ENCODE measurements around the gene NRG2.

The NRG2 gene

GRCh38 chr5:140025736-140026135, 17.4 kb downstream of the NRG2 start:
- 77 to 90% methylated on average over 3 of the region's 3 CpGs for WGBS, 2 experiments
- peaks cover 14% of the 10 kb centered on the region for H3K27me3 ChIP-seq (ENCODE audit: control insufficient read depth, insufficient read depth, low read length, poor library complexity, severe bottlenecking)
- H3K4me3 ChIP-seq (ENCODE audit: insufficient read depth, low read depth, low read length), result no peak overlapping the region
- H3K9me3 ChIP-seq (ENCODE audit: control insufficient read depth, low read length), result no peaks in the 10 kb centered on the region
- no peaks in the 10 kb centered on the region for H3K36me3 ChIP-seq (ENCODE audit: control insufficient read depth, insufficient read depth, low read length)
- H3K27ac ChIP-seq (ENCODE audit: insufficient read depth, low read depth, low read length, poor library complexity, severe bottlenecking), result no peak overlapping the region
- no peaks in the 10 kb centered on the region for H3K4me1 ChIP-seq (ENCODE audit: control insufficient read depth, insufficient read depth, low read length)

- Histone ChIP-seq H3K27me3 (ENCODE audit: control insufficient read depth, insufficient read depth, low read length, poor library complexity, severe bottlenecking) (peaks cover 21% of the 10 kb centered on the region), H3K27ac (ENCODE audit: insufficient read depth, low read depth, low read length, poor library complexity, severe bottlenecking) (no peak overlapping the region), H3K9me3 (ENCODE audit: control insufficient read depth, low read length) (no peaks in the 10 kb centered on the region), H3K4me1 (ENCODE audit: control insufficient read depth, insufficient read depth, low read length) (no peaks in the 10 kb centered on the region), H3K36me3 (ENCODE audit: control insufficient read depth, insufficient read depth, low read length) (no peaks in the 10 kb centered on the region), H3K4me3 (ENCODE audit: insufficient read depth, low read depth, low read length) (no peak overlapping the region)
- 48 to 61% methylated on average over 1 of the region's 1 CpG for WGBS, 2 experiments
These were observed 18.2 kb downstream of the NRG2 start for GRCh38 chr5:140024928-140025327.

GRCh38 chr5:140023611-140024191, 19.4 kb downstream of the NRG2 start:
- Histone ChIP-seq H3K27ac (ENCODE audit: insufficient read depth, low read depth, low read length, poor library complexity, severe bottlenecking) (no peak overlapping the region), H3K4me3 (ENCODE audit: insufficient read depth, low read depth, low read length) (no peak overlapping the region), H3K27me3 (ENCODE audit: control insufficient read depth, insufficient read depth, low read length, poor library complexity, severe bottlenecking) (peaks cover 21% of the 10 kb centered on the region), H3K4me1 (ENCODE audit: control insufficient read depth, insufficient read depth, low read length) (no peaks in the 10 kb centered on the region), H3K36me3 (ENCODE audit: control insufficient read depth, insufficient read depth, low read length) (no peaks in the 10 kb centered on the region), H3K9me3 (ENCODE audit: control insufficient read depth, low read length) (no peaks in the 10 kb centered on the region)
- 95 to 97% methylated on average over 6 of the region's 6 CpGs for WGBS, 2 experiments

GRCh38 chr5:140020601-140021177, 22.4 kb downstream of the NRG2 start:
- Histone ChIP-seq H3K27me3 (ENCODE audit: control insufficient read depth, insufficient read depth, low read length, poor library complexity, severe bottlenecking) (peaks cover 21% of the 10 kb centered on the region), H3K4me3 (ENCODE audit: insufficient read depth, low read depth, low read length) (no peak overlapping the region), H3K4me1 (ENCODE audit: control insufficient read depth, insufficient read depth, low read length) (no peaks in the 10 kb centered on the region), H3K27ac (ENCODE audit: insufficient read depth, low read depth, low read length, poor library complexity, severe bottlenecking) (no peak overlapping the region), H3K9me3 (ENCODE audit: control insufficient read depth, low read length) (no peaks in the 10 kb centered on the region), H3K36me3 (ENCODE audit: control insufficient read depth, insufficient read depth, low read length) (no peaks in the 10 kb centered on the region)
- 89 to 91% methylated on average over 3 of the region's 4 CpGs for WGBS, 2 experiments

- Histone ChIP-seq H3K36me3 (ENCODE audit: control insufficient read depth, insufficient read depth, low read length) (no peaks in the 10 kb centered on the region), H3K9me3 (ENCODE audit: control insufficient read depth, low read length) (no peaks in the 10 kb centered on the region), H3K4me1 (ENCODE audit: control insufficient read depth, insufficient read depth, low read length) (no peaks in the 10 kb centered on the region), H3K4me3 (ENCODE audit: insufficient read depth, low read depth, low read length) (no peak overlapping the region), H3K27me3 (ENCODE audit: control insufficient read depth, insufficient read depth, low read length, poor library complexity, severe bottlenecking) (peaks cover 21% of the 10 kb centered on the region), H3K27ac (ENCODE audit: insufficient read depth, low read depth, low read length, poor library complexity, severe bottlenecking) (no peak overlapping the region)
- 72 to 75% methylated on average over 3 to 4 of the region's 4 CpGs for WGBS, 2 experiments
These were observed 24.0 kb downstream of the NRG2 start for GRCh38 chr5:140018920-140019644.

GRCh38 chr5:140018517-140018916, 24.6 kb downstream of the NRG2 start:
- Histone ChIP-seq H3K27me3 (ENCODE audit: control insufficient read depth, insufficient read depth, low read length, poor library complexity, severe bottlenecking) (peaks cover 22% of the 10 kb centered on the region), H3K4me1 (ENCODE audit: control insufficient read depth, insufficient read depth, low read length) (no peaks in the 10 kb centered on the region), H3K9me3 (ENCODE audit: control insufficient read depth, low read length) (no peaks in the 10 kb centered on the region), H3K27ac (ENCODE audit: insufficient read depth, low read depth, low read length, poor library complexity, severe bottlenecking) (no peak overlapping the region), H3K4me3 (ENCODE audit: insufficient read depth, low read depth, low read length) (no peak overlapping the region), H3K36me3 (ENCODE audit: control insufficient read depth, insufficient read depth, low read length) (no peaks in the 10 kb centered on the region)
- 92 to 93% methylated on average over 7 of the region's 7 CpGs for WGBS, 2 experiments

- H3K27ac ChIP-seq (ENCODE audit: insufficient read depth, low read depth, low read length, poor library complexity, severe bottlenecking), result no peak overlapping the region
- H3K4me1 ChIP-seq (ENCODE audit: control insufficient read depth, insufficient read depth, low read length), result no peaks in the 10 kb centered on the region
- H3K9me3 ChIP-seq (ENCODE audit: control insufficient read depth, low read length), result no peaks in the 10 kb centered on the region
- WGBS, 2 experiments, result 90 to 91% methylated on average over 8 of the region's 8 CpGs
- no peaks in the 10 kb centered on the region for H3K36me3 ChIP-seq (ENCODE audit: control insufficient read depth, insufficient read depth, low read length)
- H3K27me3 ChIP-seq (ENCODE audit: control insufficient read depth, insufficient read depth, low read length, poor library complexity, severe bottlenecking), result peaks cover 26% of the 10 kb centered on the region
- no peak overlapping the region for H3K4me3 ChIP-seq (ENCODE audit: insufficient read depth, low read depth, low read length)
These were observed 25.0 kb downstream of the NRG2 start for GRCh38 chr5:140018096-140018481.

GRCh38 chr5:140017397-140018095, 25.6 kb downstream of the NRG2 start:
- H3K9me3 ChIP-seq (ENCODE audit: control insufficient read depth, low read length), result no peaks in the 10 kb centered on the region
- 91 to 92% methylated on average over 8 to 9 of the region's 9 CpGs for WGBS, 2 experiments
- H3K4me1 ChIP-seq (ENCODE audit: control insufficient read depth, insufficient read depth, low read length), result no peaks in the 10 kb centered on the region
- no peak overlapping the region for H3K27ac ChIP-seq (ENCODE audit: insufficient read depth, low read depth, low read length, poor library complexity, severe bottlenecking)
- no peaks in the 10 kb centered on the region for H3K36me3 ChIP-seq (ENCODE audit: control insufficient read depth, insufficient read depth, low read length)
- H3K27me3 ChIP-seq (ENCODE audit: control insufficient read depth, insufficient read depth, low read length, poor library complexity, severe bottlenecking), result peaks cover 26% of the 10 kb centered on the region
- no peak overlapping the region for H3K4me3 ChIP-seq (ENCODE audit: insufficient read depth, low read depth, low read length)

- H3K27ac ChIP-seq (ENCODE audit: insufficient read depth, low read depth, low read length, poor library complexity, severe bottlenecking), result no peak overlapping the region
- WGBS, 2 experiments, result 87 to 88% methylated on average over 5 of the region's 5 CpGs
- no peak overlapping the region for H3K4me3 ChIP-seq (ENCODE audit: insufficient read depth, low read depth, low read length)
- no peaks in the 10 kb centered on the region for H3K9me3 ChIP-seq (ENCODE audit: control insufficient read depth, low read length)
- H3K27me3 ChIP-seq (ENCODE audit: control insufficient read depth, insufficient read depth, low read length, poor library complexity, severe bottlenecking), result peaks cover 12% of the 10 kb centered on the region
- no peaks in the 10 kb centered on the region for H3K36me3 ChIP-seq (ENCODE audit: control insufficient read depth, insufficient read depth, low read length)
- H3K4me1 ChIP-seq (ENCODE audit: control insufficient read depth, insufficient read depth, low read length), result no peaks in the 10 kb centered on the region
These were observed 27.4 kb downstream of the NRG2 start for GRCh38 chr5:140015706-140016105.

GRCh38 chr5:140014751-140015150, 28.3 kb downstream of the NRG2 start:
- no peaks in the 10 kb centered on the region for H3K36me3 ChIP-seq (ENCODE audit: control insufficient read depth, insufficient read depth, low read length)
- no peaks in the 10 kb centered on the region for H3K9me3 ChIP-seq (ENCODE audit: control insufficient read depth, low read length)
- 93 to 94% methylated on average over 2 of the region's 2 CpGs for WGBS, 2 experiments
- no peak overlapping the region for H3K27ac ChIP-seq (ENCODE audit: insufficient read depth, low read depth, low read length, poor library complexity, severe bottlenecking)
- H3K27me3 ChIP-seq (ENCODE audit: control insufficient read depth, insufficient read depth, low read length, poor library complexity, severe bottlenecking), result peaks cover 5% of the 10 kb centered on the region
- no peak overlapping the region for H3K4me3 ChIP-seq (ENCODE audit: insufficient read depth, low read depth, low read length)
- H3K4me1 ChIP-seq (ENCODE audit: control insufficient read depth, insufficient read depth, low read length), result no peaks in the 10 kb centered on the region
